Lung microvascular endothelial cell (primary cell): ENCODE results near the gene TMSB4X. TPM values are rescaled to one million over a fixed set of nuclear protein-coding genes. Genes with fewer than 3 reads are reported as not detected.
"Not testable (repeated sequence)": the region's sequence is repeated elsewhere in the genome, so short reads cannot be mapped to it uniquely, and the experiment has no call there.

Experiments
- DNase-seq, 2 donors: peaks; one replicate each; pipeline versions ENCODE4 v3.0.0 to v3.0.0-alpha.2; 2010; ENCODE audit warnings: low read depth in 2 of 2
- total RNA-seq: library from RNA; depleted of rRNA; stranded (reverse); fragments of >200 nt; gene quantifications from 2 replicates; pipeline ENCODE4 v1.2.1, GENCODE V29; 2014

Gene TMSB4X
- total RNA-seq, 1 donor from 2014 or later, result 26,169 TPM

DNA sequence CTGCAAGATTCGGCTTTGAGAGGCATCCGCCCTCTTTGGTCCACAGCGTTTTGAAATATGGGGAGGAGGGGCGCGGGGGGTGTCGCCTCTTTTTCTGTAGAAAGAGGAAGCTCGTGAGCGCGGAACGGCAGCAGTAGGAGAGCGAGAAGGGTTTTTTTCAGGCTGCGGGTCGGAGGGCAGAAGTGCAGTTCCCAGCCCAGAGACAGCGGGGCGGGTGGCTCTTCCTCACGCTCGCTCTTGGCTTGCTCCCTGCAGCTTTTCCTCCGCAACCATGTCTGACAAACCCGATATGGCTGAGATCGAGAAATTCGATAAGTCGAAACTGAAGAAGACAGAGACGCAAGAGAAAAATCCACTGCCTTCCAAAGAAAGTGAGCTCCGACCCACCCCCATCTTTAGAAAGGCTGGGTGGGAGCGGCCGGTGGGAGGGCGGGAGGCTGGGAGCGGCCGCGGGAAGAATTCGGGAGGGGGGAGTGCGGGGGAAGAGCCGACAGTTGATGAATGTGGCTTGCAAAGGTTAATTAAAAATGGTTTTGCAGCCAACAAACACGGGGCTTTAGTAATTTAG is 1.2 kb downstream of the TMSB4X start:
- peak; percentile 48 to 50 for DNase-seq

DNA sequence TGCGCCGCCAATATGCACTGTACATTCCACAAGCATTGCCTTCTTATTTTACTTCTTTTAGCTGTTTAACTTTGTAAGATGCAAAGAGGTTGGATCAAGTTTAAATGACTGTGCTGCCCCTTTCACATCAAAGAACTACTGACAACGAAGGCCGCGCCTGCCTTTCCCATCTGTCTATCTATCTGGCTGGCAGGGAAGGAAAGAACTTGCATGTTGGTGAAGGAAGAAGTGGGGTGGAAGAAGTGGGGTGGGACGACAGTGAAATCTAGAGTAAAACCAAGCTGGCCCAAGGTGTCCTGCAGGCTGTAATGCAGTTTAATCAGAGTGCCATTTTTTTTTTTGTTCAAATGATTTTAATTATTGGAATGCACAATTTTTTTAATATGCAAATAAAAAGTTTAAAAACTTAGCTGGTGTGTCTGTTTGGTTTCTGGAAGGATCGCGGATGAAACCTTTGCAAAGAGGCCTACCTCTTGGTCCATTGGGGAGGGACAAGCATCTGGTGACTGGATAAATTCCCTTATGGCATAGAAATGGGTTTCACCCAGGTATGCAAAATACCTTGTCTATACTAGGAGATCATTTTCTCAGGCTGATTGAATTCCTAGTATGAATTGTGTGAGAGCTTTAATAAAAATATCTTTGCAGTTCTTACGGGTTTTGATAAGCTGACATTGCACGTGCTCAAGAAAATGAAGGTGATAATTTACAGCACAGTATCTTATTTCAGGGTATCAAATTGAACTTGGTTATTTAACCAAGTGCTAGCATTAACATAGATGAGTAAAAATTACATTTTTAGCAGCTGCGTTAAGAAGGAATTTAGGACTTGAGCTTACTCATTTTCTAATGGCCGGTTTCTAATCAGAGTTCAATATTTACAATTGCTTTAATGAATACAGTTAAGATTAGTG is 2.2 kb downstream of the TMSB4X start:
- DNase-seq, result not testable (repeated sequence)

DNA sequence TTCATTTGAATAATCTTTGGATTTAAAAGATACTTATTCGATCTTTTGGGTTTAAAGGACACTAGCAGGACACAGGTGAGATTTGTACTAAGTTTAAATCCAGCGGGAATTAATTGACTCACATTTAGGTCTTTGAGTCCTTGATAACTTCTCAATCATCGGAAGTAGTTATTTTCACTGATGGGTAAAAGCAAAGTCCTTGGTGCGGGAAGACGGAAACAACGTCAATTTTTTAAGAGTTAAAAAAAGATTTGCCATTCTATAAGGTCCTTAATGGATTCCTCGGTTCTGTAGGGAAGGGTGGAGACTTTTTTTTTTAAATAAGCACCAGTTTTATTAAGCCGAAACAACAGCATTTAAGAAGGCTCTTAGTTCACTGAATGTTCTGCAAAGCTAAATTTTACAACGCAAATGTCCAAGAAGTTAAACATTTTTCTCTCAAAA is 2.9 kb downstream of the TMSB4X start:
- DNase-seq, result no peak

DNA sequence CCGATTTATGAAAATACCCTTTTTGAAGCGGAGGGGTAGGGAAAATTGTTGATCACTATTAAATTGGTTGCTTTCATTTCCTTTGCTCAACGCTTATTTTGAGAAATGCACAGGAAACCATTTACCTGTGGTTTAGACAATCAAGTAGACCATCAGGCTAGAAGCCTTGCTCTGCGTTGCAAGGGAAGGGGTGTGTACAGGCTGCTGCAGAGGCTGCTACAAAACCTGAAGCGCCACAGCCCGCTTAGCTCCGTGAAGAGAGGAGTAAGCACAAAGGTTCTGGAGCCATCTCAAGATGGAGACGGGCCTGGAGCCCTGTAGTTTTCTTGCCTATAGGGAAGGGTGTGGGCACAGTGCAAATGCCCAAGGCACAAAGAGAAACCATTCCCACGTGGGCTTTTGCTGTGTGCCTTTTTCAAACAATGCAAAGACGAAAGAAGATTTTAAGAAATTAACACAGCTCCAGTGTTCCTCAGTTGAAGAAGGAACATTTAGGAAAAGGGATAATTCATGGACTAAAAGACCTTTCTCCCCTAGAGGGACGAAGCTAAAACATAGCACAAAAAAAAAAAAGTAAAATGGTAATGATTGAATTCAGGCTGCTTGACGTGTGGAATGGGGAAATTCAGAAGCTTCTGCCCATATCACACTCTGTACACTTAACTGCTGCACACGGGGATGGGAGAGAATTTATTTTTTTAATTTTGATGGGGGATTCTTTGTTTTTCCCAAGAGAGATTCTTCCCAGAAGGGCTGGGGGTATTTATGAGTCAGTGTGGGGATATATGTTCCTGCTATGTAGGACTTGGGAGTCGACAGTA is 3.5 kb downstream of the TMSB4X start:
- DNase-seq, result peak; percentile 70 to 90

DNA sequence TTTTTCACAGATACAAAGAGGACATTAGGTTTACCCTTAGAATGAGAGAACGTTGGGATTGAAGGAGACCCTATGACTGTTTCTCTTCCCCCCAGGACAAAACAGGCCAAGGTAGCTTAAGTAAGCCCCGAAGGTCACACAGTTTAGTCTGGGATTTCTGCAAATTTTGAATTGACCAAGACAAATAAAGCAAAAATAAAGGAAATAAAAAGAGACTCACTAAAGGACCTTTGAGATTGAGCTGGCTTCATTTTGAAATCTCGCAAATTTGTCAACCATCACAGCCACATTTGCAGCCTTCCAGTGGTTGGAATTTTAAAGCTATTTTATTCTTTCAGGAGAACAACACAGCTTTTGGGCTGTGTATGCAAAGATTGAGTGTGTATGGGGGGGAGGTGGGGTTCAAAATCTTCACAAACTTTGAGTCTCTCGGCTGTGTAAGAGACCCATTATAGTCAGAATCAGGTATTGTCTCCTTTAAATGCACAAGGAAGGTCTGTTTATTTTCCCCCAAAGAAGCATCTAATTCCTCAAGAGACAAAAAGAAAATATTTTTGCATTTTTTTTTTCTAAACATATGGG is 4.2 kb downstream of the TMSB4X start:
- DNase-seq, result no peak

DNA sequence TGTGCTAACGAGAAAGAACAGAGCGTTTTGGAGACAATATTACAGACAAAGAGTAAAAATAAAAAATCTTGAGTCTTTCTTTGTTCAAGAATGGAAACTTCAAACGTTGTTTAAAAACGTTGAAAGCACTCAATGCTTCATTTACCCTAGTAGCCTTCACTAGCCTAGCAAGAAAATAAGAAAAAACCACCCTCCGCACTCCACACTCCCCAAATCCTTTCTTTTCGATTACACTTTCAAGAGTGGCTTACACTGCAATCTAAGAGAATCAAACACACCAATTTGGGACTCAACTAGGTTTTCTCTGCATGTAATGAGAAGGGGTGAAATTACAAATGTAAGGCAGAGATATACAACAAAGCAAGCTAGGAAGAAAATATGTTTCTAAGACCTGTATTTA is 4.7 kb downstream of the TMSB4X start:
- peak in 1 of 2 donors; percentile 44 for DNase-seq

DNA sequence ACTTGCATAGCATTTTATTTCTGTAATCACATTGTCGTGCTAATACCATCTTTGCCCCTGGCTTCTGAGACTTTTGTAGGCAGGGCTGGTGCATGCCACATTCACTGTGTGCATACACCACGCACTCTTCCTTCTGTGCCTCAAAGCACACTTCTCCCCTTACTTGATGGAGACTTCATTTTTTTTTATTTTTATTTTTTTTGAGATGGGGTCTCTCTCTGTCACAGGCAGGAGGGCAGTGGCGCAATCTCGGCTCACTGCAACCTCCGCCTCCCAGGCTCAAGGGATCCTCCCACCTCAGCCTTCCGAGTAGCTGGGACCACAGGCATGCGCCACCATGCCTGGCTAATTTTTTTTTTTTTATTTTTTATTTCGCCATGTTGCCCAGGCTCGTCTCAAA is 5.1 kb downstream of the TMSB4X start:
- not testable (repeated sequence) for DNase-seq

DNA sequence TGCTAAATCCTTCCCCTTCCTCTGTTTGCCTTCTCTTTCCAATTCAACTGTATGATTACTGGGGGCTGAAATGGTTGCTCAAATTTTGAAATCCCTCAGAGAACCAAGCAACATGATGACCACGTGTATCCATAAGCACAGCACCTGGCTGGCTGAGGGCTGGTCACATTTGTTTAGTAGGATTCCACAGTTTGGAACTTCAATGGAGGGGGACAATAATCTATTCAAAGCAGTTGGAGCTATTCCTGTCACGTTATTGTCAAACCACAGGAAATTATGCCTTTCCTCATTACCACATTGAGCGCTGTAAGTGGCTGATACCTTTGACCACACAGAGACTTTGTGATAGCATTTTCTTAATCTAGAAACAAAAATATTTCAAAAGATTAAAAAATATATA is 7.0 kb downstream of the TMSB4X start:
- peak; percentile 62 to 78 for DNase-seq

DNA sequence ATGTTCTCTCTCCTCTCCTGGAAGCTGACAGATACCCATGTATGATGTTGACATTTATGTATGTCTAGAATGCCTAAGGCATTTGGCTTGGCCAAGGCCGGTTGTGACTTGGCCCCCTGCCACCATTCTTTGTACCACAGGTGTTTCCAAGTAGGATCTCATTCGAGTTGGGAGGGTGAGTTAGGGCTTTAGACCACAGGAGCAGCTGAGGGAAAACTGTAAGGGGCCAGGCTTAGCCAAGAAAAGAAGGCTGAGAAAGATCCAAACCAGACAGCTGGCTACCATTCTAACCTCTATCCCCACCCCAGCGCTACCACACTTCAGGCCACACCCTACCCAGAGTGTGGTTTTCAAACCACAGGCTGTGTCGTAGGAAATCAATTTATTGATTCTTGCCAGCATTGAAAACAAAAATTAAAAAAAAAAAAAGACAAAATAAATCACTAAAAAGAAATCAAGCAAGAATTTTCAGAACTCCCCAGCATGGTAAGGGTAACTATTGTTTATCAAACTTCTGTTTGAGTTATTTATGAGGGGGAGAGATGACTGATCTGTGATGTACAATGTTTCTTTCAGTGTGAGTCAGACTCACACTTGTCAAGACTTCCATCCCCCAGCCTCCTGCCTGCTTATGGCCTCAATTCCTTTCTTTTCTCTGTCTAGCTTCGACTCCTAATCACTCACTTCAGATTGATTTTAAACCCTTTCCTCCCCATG is 9.9 kb downstream of the TMSB4X start:
- peak in 1 of 2 donors; percentile 92 for DNase-seq

DNA sequence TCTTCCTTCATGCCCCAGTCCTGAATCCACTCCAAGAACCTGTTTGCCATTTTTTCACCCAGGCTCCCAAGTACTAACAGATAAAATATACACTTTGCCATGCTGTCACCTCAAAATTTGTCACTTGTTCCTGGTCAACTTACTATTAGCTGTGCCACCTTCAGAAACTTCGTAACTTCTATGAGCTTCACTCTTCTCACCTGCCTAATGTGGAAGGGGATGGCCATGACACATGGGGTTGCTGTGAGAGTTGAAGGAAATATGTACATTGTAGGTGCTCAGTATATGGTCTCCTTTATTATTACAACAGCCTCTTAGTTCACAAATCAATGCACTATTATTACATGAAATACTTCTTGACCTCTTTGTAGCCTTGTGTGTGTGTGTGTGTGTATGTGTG is 10.4 kb downstream of the TMSB4X start:
- DNase-seq, result no peak

DNA sequence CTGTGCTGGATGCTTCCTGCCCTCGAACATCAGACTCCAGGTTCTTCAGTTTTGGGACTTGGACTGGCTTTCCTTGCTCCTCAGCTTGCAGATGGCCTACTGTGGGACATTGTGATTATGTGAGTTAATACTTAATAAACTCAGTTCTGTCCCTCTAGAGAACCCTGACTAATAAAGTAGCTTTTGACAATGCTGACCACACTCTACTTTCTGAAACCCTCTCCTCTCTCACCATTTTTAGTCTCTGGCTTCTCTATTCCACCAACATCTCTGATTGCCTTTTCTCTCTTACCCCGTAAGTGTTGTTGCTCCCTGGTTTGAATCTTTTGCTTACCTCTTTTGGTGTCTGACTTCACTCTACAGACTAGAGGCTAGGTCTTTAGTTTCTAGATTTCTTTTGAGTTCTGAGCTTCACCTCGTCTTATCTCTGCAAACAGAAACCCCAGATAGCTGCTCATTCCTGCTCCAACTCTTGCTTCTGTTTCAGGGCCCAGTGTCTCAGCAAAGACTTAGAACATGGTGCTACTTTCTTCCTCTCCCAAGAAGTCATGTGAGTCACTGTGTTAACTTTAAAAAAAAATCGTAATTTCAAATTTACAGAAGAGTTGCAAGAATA is 11.4 kb downstream of the TMSB4X start:
- DNase-seq, result no peak

DNA sequence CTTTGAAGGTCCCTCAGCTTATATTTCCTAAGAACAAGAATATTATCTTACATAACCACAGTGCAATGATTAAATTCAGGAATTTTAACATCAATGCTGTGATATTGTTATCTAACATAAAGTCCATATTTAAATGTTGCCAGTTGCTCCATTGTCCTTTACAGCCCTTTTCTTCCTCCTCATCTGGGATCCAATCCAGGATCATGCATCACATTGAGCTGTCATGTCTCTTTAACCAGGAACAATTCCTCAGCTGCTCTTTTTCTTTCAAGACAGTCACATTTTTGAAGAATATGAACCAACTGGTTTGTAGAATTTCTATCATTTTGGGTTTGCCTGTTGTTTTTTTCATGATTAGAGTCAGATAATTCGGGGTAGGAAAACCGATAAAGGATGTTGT is 12.0 kb downstream of the TMSB4X start:
- DNase-seq, result peak; percentile 43 to 73

DNA sequence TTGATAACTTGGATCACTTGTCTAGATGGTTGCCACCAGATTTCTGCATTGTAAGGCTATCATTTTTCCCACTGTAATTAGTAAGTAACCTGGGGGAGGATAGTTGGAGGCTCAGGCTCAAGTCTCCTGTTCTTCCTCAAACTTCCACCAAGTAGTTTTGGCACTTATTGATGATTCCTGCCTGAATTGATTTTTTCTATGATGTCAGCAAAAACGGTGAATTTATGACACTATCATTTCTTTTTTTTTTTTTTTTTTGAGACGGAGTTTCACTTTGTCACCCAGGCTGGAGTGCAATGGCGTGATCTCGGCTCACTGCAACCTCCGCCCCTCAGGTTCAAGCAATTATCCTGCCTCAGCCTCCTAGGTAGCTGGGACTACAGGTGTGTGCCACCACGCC is 12.4 kb downstream of the TMSB4X start:
- DNase-seq, result no peak

DNA sequence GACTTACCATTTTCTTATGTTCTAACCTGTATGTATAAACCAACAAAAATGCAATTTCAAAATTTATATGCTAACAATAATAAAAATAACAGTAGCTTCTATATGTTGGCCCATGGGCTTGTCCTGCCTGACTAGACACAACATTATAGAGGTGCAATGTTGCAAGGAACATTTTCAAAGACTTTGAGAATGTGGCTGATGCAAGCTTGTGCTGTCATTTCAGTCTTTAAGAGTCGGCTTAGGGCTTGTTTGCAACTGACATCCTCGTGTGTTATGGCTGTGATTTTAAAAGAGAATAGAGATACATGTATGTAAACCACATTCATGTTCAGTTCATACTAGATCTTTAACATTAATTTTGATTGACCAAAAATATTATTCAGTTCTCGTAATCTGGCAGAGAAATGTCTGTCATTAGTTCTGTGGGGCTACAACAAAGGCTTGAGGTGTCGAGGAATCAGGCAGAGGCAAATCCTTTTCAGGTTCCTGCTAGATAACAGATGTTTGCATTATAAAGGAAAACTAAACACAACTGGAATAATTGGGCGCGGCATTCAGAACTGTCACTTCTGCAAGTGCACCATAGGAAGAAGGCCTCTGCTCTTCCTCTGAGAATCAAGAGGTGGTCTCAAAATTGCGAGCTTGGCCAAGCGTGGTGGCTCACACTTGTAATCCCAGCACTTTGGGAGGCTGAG is 13.1 kb downstream of the TMSB4X start:
- DNase-seq, result no peak

DNA sequence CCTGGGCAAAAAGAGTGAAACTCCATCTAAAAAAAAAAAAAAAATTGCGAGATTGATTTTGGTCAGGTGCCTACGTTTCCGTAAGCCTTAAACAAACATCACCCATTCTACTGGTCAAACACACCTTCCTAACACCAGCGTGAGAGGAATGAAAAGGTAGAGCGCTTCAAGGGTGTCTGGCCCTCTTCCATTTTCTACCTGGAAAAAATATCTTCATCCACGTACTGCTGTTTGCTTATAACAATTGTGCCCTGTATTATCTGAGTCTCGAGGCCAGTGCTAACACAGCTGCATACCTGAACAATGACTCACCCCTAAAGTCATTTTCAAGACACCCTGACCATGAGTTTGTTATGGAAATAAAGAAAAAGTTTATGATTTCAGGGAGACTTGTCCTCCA is 13.9 kb downstream of the TMSB4X start:
- peak; percentile 54 to 75 for DNase-seq

DNA sequence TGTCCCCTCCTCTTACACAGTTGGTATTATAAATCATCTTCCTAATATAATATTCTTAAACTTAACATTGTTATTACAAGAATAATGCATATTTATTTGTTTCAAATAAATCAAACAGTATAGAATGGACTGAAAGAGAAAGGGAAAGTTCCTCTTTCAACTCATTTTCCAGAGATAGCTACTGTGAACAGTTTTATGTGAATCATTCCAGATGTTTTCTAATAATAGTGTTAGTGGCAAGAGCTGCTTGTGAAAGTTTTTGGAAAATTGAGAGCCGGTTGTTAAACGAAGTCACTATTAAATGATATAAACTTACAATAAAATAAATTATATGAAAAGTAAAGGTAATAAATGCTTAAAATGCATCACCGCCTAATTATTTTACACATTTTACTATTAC is 14.6 kb downstream of the TMSB4X start:
- DNase-seq, result peak in 1 of 2 donors; percentile 25

DNA sequence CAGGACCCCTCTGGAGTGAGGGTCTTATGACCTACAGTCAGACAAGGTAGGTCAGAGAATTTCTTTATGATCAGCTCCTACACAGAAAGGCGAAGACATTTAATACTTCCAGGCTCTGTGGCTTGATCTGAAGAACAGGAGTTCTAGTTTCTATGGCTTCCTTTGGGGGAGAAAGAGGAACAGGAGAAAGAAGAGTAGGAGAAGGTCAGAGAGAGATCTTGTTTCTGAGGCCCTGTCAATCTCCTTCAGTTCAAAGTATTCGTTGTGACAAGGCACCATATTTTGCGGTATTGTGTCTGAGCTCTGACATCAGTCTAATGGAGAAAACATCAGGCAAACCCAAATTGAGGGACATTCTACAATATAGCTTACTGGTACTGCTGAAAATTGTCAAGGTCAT is 16.7 kb downstream of the TMSB4X start:
- DNase-seq, result no peak

DNA sequence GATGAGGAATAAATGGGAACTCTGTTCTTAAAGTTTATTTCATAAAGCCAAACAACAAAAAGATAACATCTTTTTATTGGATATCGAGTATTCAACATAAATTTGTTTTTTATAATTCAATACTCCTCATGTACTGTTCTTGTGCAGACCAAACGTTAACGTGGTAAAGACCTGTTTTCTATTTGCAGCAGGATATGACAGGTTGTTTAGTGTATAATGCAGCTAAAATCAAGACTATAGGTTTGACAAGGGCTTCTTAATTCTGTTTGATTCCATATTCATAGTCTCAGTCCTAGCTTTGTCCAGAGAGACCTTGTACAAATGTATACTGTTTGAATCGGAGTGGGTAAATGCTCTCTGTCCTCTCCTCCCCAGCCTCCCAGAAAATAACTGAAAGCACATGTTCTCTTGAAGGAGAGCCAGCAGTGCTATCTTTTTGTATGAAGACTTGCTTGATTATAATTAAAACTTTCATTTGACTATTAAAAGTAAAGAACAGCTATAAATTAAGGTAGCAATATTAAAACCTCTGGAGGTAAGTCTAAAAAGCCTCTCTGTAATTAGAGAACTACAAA is 17.7 kb downstream of the TMSB4X start:
- no peak for DNase-seq

DNA sequence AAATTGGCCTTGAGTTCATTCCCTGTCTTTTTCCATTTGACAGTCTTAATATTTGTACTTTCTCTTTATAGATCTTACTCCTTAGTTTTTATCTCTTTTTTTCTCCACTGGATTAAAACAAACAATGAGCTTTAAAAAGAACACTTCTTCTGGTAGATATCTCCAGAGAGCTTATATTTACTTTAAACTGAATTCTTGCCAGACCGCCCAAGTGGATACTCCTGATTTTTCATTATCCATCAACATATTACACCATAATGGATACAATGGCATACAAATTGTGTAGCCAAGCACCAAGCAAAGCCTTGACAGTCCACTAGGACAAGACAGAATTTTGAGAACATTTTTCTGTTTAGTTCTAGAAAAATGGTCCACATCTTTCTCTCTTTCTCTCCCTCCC is 18.9 kb downstream of the TMSB4X start:
- DNase-seq, result no peak

DNA sequence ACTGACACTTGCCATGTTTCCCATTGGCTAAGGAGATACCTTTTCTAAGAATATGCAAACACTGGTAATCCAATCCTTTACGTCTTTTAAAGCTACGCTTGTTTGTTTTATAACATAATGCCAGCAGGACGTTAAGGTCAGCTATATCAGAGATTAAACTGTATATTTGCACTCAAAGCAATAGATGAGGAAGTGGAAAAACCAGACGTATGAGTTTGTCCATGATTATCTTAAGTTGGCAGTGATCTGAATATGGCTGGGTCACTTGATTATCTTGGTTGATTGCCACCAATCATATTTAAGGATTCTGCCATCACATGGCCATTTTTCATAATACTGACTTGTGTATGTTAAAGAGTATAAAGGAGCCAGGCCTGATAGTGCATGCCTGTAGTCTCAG is 19.4 kb downstream of the TMSB4X start:
- DNase-seq, result no peak
